Ishikawa (cell line): ENCODE results near the gene TMEM138.

Experiments used
- CEBPB ChIP-seq: IDR thresholded peaks from 2 replicates; pipeline ENCODE4 v1.6.1; 2012
- CREB1 ChIP-seq: IDR thresholded peaks from 2 replicates; pipeline ENCODE4 v1.6.1; 2012; ENCODE audit warnings: low read depth
- EGR1 ChIP-seq: IDR thresholded peaks from 2 replicates; pipeline ENCODE4 v1.6.1; 2012
- EP300 ChIP-seq: IDR thresholded peaks from 2 replicates; pipeline ENCODE4 v1.6.1; 2012; ENCODE audit warnings: borderline replicate concordance
- MAX ChIP-seq: IDR thresholded peaks from 2 replicates; pipeline ENCODE4 v1.6.1; 2012
- NFIC ChIP-seq: IDR thresholded peaks from 2 replicates; pipeline ENCODE4 v1.6.1; 2012
- RAD21 ChIP-seq: IDR thresholded peaks from 2 replicates; pipeline ENCODE4 v1.6.1; 2012; ENCODE audit warnings: low read depth
- TAF1 ChIP-seq: IDR thresholded peaks from 2 replicates; pipeline ENCODE4 v1.6.1; 2012; ENCODE audit warnings: low read depth, mild to moderate bottlenecking
- TCF12 ChIP-seq: IDR thresholded peaks from 2 replicates; pipeline ENCODE4 v1.6.1; 2012; ENCODE audit warnings: low read depth
- TEAD4 ChIP-seq: IDR thresholded peaks from 2 replicates; pipeline ENCODE4 v1.6.1; 2012
- YY1 ChIP-seq: IDR thresholded peaks from 2 replicates; pipeline ENCODE4 v1.6.1; 2012; ENCODE audit warnings: low read depth

DNA sequence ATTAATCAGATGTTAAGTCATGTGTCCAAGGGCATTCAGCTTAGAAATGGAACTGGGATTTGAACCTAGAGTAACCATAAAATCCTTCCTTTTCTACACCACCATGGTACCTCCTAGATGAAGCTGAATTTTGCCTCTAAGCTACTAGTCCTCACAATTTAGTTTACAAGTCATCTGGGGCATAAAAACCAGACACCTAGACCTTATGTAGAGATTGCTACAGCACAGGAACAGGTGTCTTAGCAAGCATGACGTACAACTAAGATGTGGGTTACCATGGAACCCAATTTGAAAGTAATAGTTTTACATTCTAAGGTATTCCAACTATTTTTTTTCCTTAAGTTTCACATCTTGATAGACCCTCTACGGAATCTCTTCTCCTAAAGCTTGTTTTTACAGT, 39.4 kb downstream of the TMEM138 start:
- TF ChIP-seq EP300 (no peak), CREB1 (no peak), RAD21 (no peak), MAX (no peak), CEBPB (no peak), TCF12 (no peak), NFIC (no peak), EGR1 (no peak), TAF1 (no peak), YY1 (no peak), TEAD4 (no peak)
